GM20000 (cell line): ENCODE measurements around the gene EEIG1.
A peak's percentile ranks its signal among the peaks of the same experiment; 100 is the strongest.

Experiments
- DNase-seq: peaks from one replicate; pipeline ENCODE4 v3.0.0; 2012; ENCODE audit warnings: low spot score
- TF ChIP-seq, protein P1 (sequence below): IDR thresholded peaks from 2 replicates; pipeline ENCODE4 v1.5.1; 2012; ENCODE audit warnings: mild to moderate bottlenecking, control low read depth; ENCODE audit errors: extremely low read depth, missing control alignments

The EEIG1 gene

DNA sequence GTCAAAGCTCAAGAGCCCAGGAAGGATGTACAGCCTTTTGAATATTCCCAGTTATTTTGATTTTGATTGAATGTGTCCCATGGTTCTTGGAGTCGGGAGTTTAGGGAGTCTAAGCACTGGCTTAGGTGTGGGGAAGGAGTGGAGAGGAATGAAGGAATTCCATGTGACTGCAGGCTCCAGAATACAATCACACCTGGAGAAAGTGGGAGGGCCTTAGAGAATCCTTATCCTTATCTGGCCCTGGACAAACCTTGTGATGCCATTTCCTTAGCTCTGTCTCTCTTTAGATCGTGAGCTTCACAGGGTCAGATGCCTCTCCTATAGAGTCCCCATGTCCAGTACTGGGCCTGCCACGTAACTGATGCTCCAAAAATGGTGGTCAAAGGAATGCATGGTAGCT, 4.2 kb upstream of the EEIG1 start:
- DNase-seq = no peak
- TF ChIP-seq, protein P1, sequence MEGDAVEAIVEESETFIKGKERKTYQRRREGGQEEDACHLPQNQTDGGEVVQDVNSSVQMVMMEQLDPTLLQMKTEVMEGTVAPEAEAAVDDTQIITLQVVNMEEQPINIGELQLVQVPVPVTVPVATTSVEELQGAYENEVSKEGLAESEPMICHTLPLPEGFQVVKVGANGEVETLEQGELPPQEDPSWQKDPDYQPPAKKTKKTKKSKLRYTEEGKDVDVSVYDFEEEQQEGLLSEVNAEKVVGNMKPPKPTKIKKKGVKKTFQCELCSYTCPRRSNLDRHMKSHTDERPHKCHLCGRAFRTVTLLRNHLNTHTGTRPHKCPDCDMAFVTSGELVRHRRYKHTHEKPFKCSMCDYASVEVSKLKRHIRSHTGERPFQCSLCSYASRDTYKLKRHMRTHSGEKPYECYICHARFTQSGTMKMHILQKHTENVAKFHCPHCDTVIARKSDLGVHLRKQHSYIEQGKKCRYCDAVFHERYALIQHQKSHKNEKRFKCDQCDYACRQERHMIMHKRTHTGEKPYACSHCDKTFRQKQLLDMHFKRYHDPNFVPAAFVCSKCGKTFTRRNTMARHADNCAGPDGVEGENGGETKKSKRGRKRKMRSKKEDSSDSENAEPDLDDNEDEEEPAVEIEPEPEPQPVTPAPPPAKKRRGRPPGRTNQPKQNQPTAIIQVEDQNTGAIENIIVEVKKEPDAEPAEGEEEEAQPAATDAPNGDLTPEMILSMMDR = no peak

GRCh38 chr9:127983847-127984289, 3.1 kb upstream of the EEIG1 start:
- TF ChIP-seq, protein P1 = no peak
- DNase-seq = peak; percentile 74

GRCh38 chr9:127982912-127983311, 2.1 kb upstream of the EEIG1 start:
- TF ChIP-seq, protein P1 = no peak

DNA sequence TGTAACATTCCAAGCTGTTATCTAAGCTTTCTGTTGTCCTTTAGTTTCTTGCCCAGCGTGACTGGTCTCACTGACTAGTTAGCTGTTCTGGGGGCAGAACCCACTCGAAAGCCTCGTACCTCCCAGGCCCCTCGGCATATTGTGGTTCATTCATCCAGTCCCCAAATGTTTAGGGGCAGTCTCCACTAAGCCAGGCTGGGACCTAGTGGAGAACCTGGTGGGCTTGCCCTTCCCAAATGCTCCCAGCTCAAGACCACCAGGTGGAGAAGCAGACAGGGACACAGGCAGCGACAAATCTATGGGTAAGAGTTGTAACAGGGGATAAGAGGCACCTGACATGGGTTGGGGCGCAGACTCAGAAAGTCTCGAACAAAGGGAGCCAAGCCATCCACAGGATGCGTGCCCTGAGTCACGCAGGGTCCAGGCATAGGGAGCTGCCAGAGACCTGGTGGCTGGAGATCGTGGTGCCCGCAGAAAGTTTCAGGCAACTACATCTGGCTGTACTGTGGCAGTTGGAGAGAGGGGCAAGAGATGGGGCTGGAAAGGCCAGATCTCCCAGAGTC, 851 bp upstream of the EEIG1 start:
- TF ChIP-seq, protein P1 = no peak
- no peak for DNase-seq

More at GRCh38 chr9:127982912-127983311, 2.1 kb upstream of the EEIG1 start:
- DNase-seq = no peak

GRCh38 chr9:127980060-127980705, 606 bp downstream of the EEIG1 start:
- peak; percentile 74 for DNase-seq
- TF ChIP-seq, protein P1 = no peak

DNA sequence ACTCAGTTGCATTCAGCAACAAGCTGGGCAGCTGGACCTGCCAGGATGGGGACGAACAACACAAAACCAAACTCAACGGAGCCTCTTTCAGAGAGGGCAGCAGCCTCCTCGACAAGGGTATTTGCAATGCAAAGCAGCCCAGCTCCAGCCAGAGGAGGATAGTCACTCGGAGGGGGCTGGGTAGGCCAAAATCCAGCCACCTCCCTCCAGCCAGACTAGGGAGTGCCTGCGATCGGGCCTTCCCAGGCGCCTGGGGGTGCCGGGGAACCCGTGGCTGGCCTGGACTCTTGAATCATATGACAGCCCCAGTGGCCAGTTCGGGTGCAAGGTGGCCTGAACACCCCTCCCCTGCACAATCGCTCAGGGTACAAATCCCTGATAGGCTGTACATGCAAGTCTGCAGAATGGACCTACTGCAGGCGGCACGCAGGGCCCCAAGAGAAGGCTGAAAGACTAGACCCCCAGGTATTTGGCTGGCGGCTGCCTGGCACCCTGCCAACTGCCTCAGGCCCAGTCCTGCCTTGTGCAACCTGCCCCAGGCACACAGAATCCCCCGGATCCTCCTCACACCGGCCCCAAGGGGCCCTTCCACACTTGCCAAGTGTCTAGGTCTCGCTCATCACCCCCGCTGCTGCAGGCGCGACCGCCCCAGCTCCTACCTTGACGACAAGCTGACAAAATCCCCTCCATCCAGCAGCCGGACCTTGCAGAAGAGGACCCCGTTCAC, 1.3 kb downstream of the EEIG1 start:
- TF ChIP-seq, protein P1 = no peak
- peak; percentile 76 for DNase-seq

DNA sequence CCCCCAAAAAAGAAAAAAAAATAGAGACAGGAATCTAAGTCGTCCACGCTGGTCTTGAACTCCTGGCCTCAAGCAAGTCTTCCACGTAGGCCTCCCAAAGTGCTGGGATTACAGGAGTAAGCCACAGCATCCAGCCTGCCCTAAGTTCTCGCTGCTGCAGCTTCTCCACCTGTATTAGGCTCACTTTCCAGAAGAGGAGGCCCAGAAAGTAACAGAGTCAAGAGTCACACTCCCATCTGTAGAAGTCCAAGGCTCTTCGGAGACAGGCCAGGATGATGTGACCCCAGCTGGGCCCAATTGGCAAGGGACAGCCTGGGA, 1.8 kb downstream of the EEIG1 start:
- no peak for DNase-seq
- TF ChIP-seq, protein P1 = no peak
